ENCODE measurements around the gene JMJD4.

GRCh38 chr1:227754958-227755357 is 19.9 kb upstream of the JMJD4 start:
- TF ChIP-seq CTCF (conservative IDR thresholded peaks at IDR 0.05; ENCODE audit: low read depth, low read length) (no peak), EZH2 (IDR thresholded peaks at IDR 0.05; ENCODE audit: borderline replicate concordance, low read depth, low read length, poor library complexity, severe bottlenecking) (no peak)
